GM12878 (cell line): ENCODE data around the gene ABCC1. TPM values are rescaled to one million over a fixed set of nuclear protein-coding genes. Genes with fewer than 3 reads are reported as not detected.

ENCODE experiments used
- BACH1 ChIP-seq: fragments of 450-650 bp; IDR thresholded peaks from 2 replicates; pipeline ENCODE4 v1.6.1; 2017; ENCODE audit warnings: mild to moderate bottlenecking, borderline replicate concordance
- MYC ChIP-seq: IDR thresholded peaks from 2 replicates; pipeline ENCODE4 v1.6.1; 2011; ENCODE audit warnings: mild to moderate bottlenecking, low read length, moderate library complexity, inconsistent platforms; ENCODE audit not compliant: insufficient read depth, insufficient replicate concordance, insufficient read length, severe bottlenecking
- SUZ12 ChIP-seq: fragments of 200-600 bp; sonication (generic); IDR thresholded peaks from one replicate; pipeline ENCODE4 v1.6.1; 2018; ENCODE audit warnings: antibody characterized with exemption, mild to moderate bottlenecking; ENCODE audit not compliant: unreplicated experiment
- WRNIP1 ChIP-seq: IDR thresholded peaks from 2 replicates; pipeline ENCODE4 v1.6.1; 2011; ENCODE audit warnings: low read depth, low read length, improper control_type of control experiment, borderline replicate concordance
- polyA plus RNA-seq, 11 experiments: library from polyadenylated mRNA; depleted of rRNA in 4 of 11; unstranded in 6 of 11; stranded (reverse) in 5 of 11; fragments of >200 nt; fragmentation: Nextera tagmentation in 4 of 11; fragmentation: Illumina TruSeq in 1 of 11; extraction: Ambion mirVana in 4 of 11; extraction: Trizol in 1 of 11; gene quantifications; 1 replicate in 1 of 11; 2 replicates in 10 of 11; pipeline versions ENCODE4 v1.2.1 to v1.2.3, GENCODE V29; 2011 to 2016; ENCODE audit warnings: inconsistent platforms in 2 of 11, missing spikeins in 2 of 11, low read depth in 1 of 11
- total RNA-seq, 4 experiments: library from RNA; depleted of rRNA in 3 of 4; stranded (reverse); fragments of >200 nt in 3 of 4; fragmentation: Illumina TruSeq in 1 of 4; extraction: Trizol in 1 of 4; gene quantifications; 2 replicates each; pipeline versions ENCODE4 v1.2.1 to v1.2.3, GENCODE V29; 2013 to 2021
- TF ChIP-seq, protein P1 (sequence below): fragments of 450-650 bp; IDR thresholded peaks from 2 replicates; pipeline ENCODE4 v1.6.1; 2016; ENCODE audit warnings: mild to moderate bottlenecking, moderate library complexity, borderline replicate concordance
- TF ChIP-seq, protein P2 (sequence below): fragments of 450-650 bp; formaldehyde crosslinking; IDR thresholded peaks from 2 replicates; pipeline ENCODE4 v1.4.0; 2020; ENCODE audit warnings: mild to moderate bottlenecking, moderate library complexity

Gene ABCC1
- total and polyA plus RNA-seq, 10 of the 15 experiments (the other 5 are each of a cell fraction or from before 2014, with no cell fraction given): 3.2 to 44.6 (median 14.5) TPM

DNA sequence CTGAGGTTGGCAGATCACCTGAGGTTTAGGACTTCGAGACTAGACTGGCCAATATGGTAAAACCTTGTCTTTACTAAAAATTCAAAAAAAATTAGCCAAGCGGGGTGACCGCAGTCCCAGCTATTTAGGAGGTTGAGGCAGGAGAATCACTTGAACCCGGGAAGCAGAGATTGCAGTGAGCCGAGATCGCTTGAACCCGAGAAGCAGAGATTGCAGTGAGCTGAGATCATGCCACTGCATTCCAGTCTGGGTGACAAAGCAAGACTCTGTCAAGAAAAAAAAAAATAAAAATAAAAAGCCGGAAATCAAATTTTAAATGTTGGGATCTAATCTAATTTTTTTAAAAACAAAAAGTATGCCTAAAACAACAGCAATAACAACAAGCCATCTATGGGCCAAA is 56.3 kb downstream of the ABCC1 start (continued):
- TF ChIP-seq, protein P1, sequence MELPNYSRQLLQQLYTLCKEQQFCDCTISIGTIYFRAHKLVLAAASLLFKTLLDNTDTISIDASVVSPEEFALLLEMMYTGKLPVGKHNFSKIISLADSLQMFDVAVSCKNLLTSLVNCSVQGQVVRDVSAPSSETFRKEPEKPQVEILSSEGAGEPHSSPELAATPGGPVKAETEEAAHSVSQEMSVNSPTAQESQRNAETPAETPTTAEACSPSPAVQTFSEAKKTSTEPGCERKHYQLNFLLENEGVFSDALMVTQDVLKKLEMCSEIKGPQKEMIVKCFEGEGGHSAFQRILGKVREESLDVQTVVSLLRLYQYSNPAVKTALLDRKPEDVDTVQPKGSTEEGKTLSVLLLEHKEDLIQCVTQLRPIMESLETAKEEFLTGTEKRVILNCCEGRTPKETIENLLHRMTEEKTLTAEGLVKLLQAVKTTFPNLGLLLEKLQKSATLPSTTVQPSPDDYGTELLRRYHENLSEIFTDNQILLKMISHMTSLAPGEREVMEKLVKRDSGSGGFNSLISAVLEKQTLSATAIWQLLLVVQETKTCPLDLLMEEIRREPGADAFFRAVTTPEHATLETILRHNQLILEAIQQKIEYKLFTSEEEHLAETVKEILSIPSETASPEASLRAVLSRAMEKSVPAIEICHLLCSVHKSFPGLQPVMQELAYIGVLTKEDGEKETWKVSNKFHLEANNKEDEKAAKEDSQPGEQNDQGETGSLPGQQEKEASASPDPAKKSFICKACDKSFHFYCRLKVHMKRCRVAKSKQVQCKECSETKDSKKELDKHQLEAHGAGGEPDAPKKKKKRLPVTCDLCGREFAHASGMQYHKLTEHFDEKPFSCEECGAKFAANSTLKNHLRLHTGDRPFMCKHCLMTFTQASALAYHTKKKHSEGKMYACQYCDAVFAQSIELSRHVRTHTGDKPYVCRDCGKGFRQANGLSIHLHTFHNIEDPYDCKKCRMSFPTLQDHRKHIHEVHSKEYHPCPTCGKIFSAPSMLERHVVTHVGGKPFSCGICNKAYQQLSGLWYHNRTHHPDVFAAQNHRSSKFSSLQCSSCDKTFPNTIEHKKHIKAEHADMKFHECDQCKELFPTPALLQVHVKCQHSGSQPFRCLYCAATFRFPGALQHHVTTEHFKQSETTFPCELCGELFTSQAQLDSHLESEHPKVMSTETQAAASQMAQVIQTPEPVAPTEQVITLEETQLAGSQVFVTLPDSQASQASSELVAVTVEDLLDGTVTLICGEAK: no peak
- TF ChIP-seq, protein P2, sequence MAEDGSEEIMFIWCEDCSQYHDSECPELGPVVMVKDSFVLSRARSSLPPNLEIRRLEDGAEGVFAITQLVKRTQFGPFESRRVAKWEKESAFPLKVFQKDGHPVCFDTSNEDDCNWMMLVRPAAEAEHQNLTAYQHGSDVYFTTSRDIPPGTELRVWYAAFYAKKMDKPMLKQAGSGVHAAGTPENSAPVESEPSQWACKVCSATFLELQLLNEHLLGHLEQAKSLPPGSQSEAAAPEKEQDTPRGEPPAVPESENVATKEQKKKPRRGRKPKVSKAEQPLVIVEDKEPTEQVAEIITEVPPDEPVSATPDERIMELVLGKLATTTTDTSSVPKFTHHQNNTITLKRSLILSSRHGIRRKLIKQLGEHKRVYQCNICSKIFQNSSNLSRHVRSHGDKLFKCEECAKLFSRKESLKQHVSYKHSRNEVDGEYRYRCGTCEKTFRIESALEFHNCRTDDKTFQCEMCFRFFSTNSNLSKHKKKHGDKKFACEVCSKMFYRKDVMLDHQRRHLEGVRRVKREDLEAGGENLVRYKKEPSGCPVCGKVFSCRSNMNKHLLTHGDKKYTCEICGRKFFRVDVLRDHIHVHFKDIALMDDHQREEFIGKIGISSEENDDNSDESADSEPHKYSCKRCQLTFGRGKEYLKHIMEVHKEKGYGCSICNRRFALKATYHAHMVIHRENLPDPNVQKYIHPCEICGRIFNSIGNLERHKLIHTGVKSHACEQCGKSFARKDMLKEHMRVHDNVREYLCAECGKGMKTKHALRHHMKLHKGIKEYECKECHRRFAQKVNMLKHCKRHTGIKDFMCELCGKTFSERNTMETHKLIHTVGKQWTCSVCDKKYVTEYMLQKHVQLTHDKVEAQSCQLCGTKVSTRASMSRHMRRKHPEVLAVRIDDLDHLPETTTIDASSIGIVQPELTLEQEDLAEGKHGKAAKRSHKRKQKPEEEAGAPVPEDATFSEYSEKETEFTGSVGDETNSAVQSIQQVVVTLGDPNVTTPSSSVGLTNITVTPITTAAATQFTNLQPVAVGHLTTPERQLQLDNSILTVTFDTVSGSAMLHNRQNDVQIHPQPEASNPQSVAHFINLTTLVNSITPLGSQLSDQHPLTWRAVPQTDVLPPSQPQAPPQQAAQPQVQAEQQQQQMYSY (CRISPR knock-in tag): no peak
- no peak for TF ChIP-seq MYC
- no peak for TF ChIP-seq BACH1
- no peak for TF ChIP-seq WRNIP1
- TF ChIP-seq SUZ12: no peak
